Heart right ventricle (tissue), 16 donors: ENCODE data around the gene MS4A10. TPM values are rescaled to one million over a fixed set of nuclear protein-coding genes. Genes with fewer than 3 reads are reported as not detected.

Experiments
- ATAC-seq, 8 donors: fragments of 200-7000 bp; cut with Tn5 transposase; one replicate each; pipeline ENCODE4 v1.9.1; 2020; ENCODE audit warnings: mild to moderate bottlenecking in 8 of 8, moderate library complexity in 8 of 8, moderate number of reproducible peaks in 1 of 8
- DNase-seq, 2 donors: peaks; one replicate each; pipeline ENCODE4 v3.0.0-alpha.2; 2020
- H3K27ac ChIP-seq, 10 donors: fragments of 200-600 bp; sonication (generic) in 2 of 10; one replicate each; pipeline versions ENCODE4 v1.5.0 to v1.8.0; 2020 to 2022; ENCODE audit warnings: mild to moderate bottlenecking in 3 of 10
- H3K27me3 ChIP-seq, 7 donors: fragments of 200-600 bp; one replicate each; pipeline ENCODE4 v1.8.0; 2021 to 2022; ENCODE audit warnings: mild to moderate bottlenecking in 2 of 7
- H3K36me3 ChIP-seq, 9 donors: fragments of 200-600 bp; sonication (generic) in 1 of 9; one replicate each; pipeline versions ENCODE4 v1.5.0 to v1.8.0; 2020 to 2022; ENCODE audit warnings: mild to moderate bottlenecking in 2 of 9
- H3K4me1 ChIP-seq, 9 donors: fragments of 200-600 bp; sonication (generic) in 1 of 9; one replicate each; pipeline versions ENCODE4 v1.5.0 to v1.8.0; 2020 to 2022; ENCODE audit warnings: mild to moderate bottlenecking in 4 of 9
- H3K4me3 ChIP-seq, 10 donors: fragments of 200-600 bp; sonication (generic) in 2 of 10; one replicate each; pipeline versions ENCODE4 v1.5.0 to v1.8.0; 2020 to 2022; ENCODE audit warnings: mild to moderate bottlenecking in 7 of 10, moderate library complexity in 2 of 10
- H3K9me3 ChIP-seq, 11 donors: fragments of 200-600 bp in 10 of 11; sonication (generic) in 2 of 11; one replicate each; pipeline versions ENCODE4 v1.5.0 to v1.8.0; 2013 to 2022; ENCODE audit warnings: mild to moderate bottlenecking in 2 of 11, control low read depth in 1 of 11, moderate library complexity in 1 of 11
- CTCF ChIP-seq, 9 donors: fragments of 200-600 bp; sonication (generic) in 2 of 9; IDR thresholded peaks; one replicate each; pipeline versions ENCODE4 v1.5.0 to v1.8.0; 2021 to 2022; ENCODE audit warnings: antibody characterized with exemption in 9 of 9, mild to moderate bottlenecking in 5 of 9, moderate library complexity in 1 of 9
- WGBS, 2 donors: extraction: QIAGEN DNeasy Blood & Tissue Kit; methylation state at CpG; one replicate each; pipeline ENCODE4 v1.1.7; 2013; ENCODE audit warnings: inconsistent platforms in 1 of 2; 5-methylcytosine and 5-hydroxymethylcytosine counted together
- intact Hi-C, 10 donors: fragments of 100-400 bp; cut with DNase I; formaldehyde crosslinking; loops; one replicate each; pipeline versions ENCODE4 v1.11.1 to v1.14.2; 2022
- polyA plus RNA-seq, 2 donors: library from polyadenylated mRNA; stranded (reverse); fragments of 200-250 nt; gene quantifications; one replicate each; pipeline ENCODE4 v1.2.3, GENCODE V29; 2013
- total RNA-seq, 10 donors: library from RNA; stranded (reverse); fragmentation: NEBNext Ultra II Directional in 3 of 10; extraction: Animal tissue kit (Norgen Biotek cat#: 25700) in 3 of 10; gene quantifications; one replicate each; pipeline versions ENCODE4 v1.2.1 to v1.2.4, GENCODE V29; 2021 to 2023
- donor health status: Arrhythmogenic right ventricular cardiomyopathy.
- donor health status: ischemic (EF 13 %, LVEDD 7.1; RV severe dilation, severe dysfunction).
- donor health status: healthy with polysubstance abuse.
- donor health status: DM: no; HTN: yes; CAD: no.
- donor health status: DM: no; HTN: no; CAD: no.
- donor health status: ischemic (EF 25% LVEDD 6.9; RV normal size, moderate dysfunction).
- donor health status: ischemic (EF 25% LVEDD 5.7; RV mildly dilated, moderate dysfunction).
- donor health status: healthy.
- donor health status: DM: yes; HTN: yes; CAD: no.
- donor health status: Ischemic cardiomyopathy.
- donor health status: ischemic (EF 35%, LVEDD 5.7; RV mildly dilated, moderate dysfunction).
- donor health status: nonischemic (EF 11% LVEDD 7.7; RV severe dilation, severe dysfunction).
- donor health status: DM: yes; HTN: yes; CAD: no.
- donor health status: PGD.
- donor health status: ischemic (EF 29% LVEDD 5.4; RV normal size, mild dysfunction).
- donor health status: nonischemic (EF 23%, LVEDD 6.1; RV moderate dilation, normal function).

The MS4A10 gene
- total and polyA plus RNA-seq, 12 donors = not detected

- ATAC-seq = peak in 1 of 8 donors; percentile 27
- Histone ChIP-seq H3K36me3 (no peaks in the 10 kb centered on the region), H3K4me3 (no peak overlapping the region), H3K4me1 (peaks cover 0 to 8% (median 0%) of the 10 kb centered on the region in 9 donors), H3K9me3 (peaks cover 0 to 15% (median 11%) of the 10 kb centered on the region in 11 donors), H3K27me3 (no peaks in the 10 kb centered on the region), H3K27ac (no peak overlapping the region)
- DNase-seq = no peak
- intact Hi-C loops = no loop called here
- no peak for TF ChIP-seq CTCF (IDR thresholded peaks at IDR 0.05)
- 88 to 92% methylated on average over 1 of the region's 1 CpG for WGBS, 2 donors
Measured at GRCh38 chr11:60813324-60813723, 28.2 kb downstream of the MS4A10 start.

- H3K9me3 ChIP-seq = peaks cover 0 to 15% (median 11%) of the 10 kb centered on the region in 11 donors
- WGBS, 2 donors = 86 to 90% methylated on average over 2 of the region's 2 CpGs
- ATAC-seq = no peak
- DNase-seq = no peak
- H3K4me1 ChIP-seq = peaks cover 0 to 8% (median 0%) of the 10 kb centered on the region in 9 donors
- intact Hi-C loops = no loop called here
- H3K27ac ChIP-seq = no peak overlapping the region
- H3K27me3 ChIP-seq = no peaks in the 10 kb centered on the region
- no peak for TF ChIP-seq CTCF (IDR thresholded peaks at IDR 0.05)
- H3K4me3 ChIP-seq = no peak overlapping the region
- no peaks in the 10 kb centered on the region for H3K36me3 ChIP-seq
Measured at GRCh38 chr11:60814112-60814511, 29.0 kb downstream of the MS4A10 start.

- peaks cover 0 to 15% (median 11%) of the 10 kb centered on the region in 11 donors for H3K9me3 ChIP-seq
- no peaks in the 10 kb centered on the region for H3K27me3 ChIP-seq
- no peaks in the 10 kb centered on the region for H3K36me3 ChIP-seq
- ATAC-seq (no peak), DNase-seq (no peak)
- H3K27ac ChIP-seq = no peak overlapping the region
- H3K4me3 ChIP-seq = no peak overlapping the region
- intact Hi-C loops = no loop called here
- no peak for TF ChIP-seq CTCF (IDR thresholded peaks at IDR 0.05)
- no peaks in the 10 kb centered on the region for H3K4me1 ChIP-seq
- 90 to 95% methylated on average over 2 of the region's 2 CpGs for WGBS, 2 donors
Measured at GRCh38 chr11:60816590-60817157, 31.5 kb downstream of the MS4A10 start.

GRCh38 chr11:60818057-60818456 lies 32.9 kb downstream of the MS4A10 start:
- DNase-seq = no peak
- TF ChIP-seq CTCF (IDR thresholded peaks at IDR 0.05) = no peak
- H3K27me3 ChIP-seq = no peaks in the 10 kb centered on the region
- WGBS, 2 donors = 72 to 80% methylated on average over 4 of the region's 4 CpGs
- ATAC-seq = no peak
- no peaks in the 10 kb centered on the region for H3K36me3 ChIP-seq
- no peak overlapping the region for H3K27ac ChIP-seq
- no peak overlapping the region for H3K4me3 ChIP-seq
- intact Hi-C loops = no loop called here
- no peaks in the 10 kb centered on the region for H3K4me1 ChIP-seq
- H3K9me3 ChIP-seq = peaks cover 0 to 15% (median 11%) of the 10 kb centered on the region in 11 donors
